Ovary (tissue), 9 donors: ENCODE measurements around the gene CERS6. TPM values are rescaled to one million over a fixed set of nuclear protein-coding genes. Genes with fewer than 3 reads are reported as not detected.

ENCODE experiments used
- DNase-seq, 5 donors: peaks; one replicate each; pipeline ENCODE4 v3.0.0-alpha.2; 2019 to 2020
- H3K27ac ChIP-seq, 2 donors: fragments of 200-600 bp; one replicate each; pipeline versions ENCODE4 v1.5.1 to v1.8.0; 2019 to 2022
- H3K27me3 ChIP-seq: fragments of 200-600 bp; one replicate; pipeline ENCODE4 v1.8.0; 2022
- H3K36me3 ChIP-seq: fragments of 200-600 bp; sonication (generic); one replicate; pipeline ENCODE4 v1.5.1; 2019
- H3K4me1 ChIP-seq: one replicate; pipeline ENCODE4 v1.8.1; 2013; ENCODE audit warnings: mild to moderate bottlenecking, moderate library complexity; ENCODE audit not compliant: insufficient read depth
- H3K4me3 ChIP-seq: fragments of 200-600 bp; sonication (generic); one replicate; pipeline ENCODE4 v1.5.1; 2017
- H3K9me3 ChIP-seq, 2 donors: fragments of 200-600 bp in 1 of 2; sonication (generic) in 1 of 2; one replicate each; pipeline versions ENCODE4 v1.5.1 to v1.8.1; 2013 to 2019; ENCODE audit warnings: mild to moderate bottlenecking in 1 of 2, moderate library complexity in 1 of 2
- EP300 ChIP-seq: sonication (generic); formaldehyde crosslinking; IDR thresholded peaks from one replicate; pipeline ENCODE4 v1.6.1; 2017; ENCODE audit warnings: antibody characterized with exemption
- POLR2A ChIP-seq: fragments of 450-650 bp; IDR thresholded peaks from one replicate; pipeline ENCODE4 v1.6.1; 2017; ENCODE audit warnings: antibody characterized with exemption, mild to moderate bottlenecking, moderate library complexity
- WGBS, 3 donors: extraction: QIAGEN DNeasy Blood & Tissue Kit in 1 of 3; methylation state at CpG; one replicate each; pipeline versions ENCODE4 v1.1.5 to v1.1.7; 2013 to 2017; 5-methylcytosine and 5-hydroxymethylcytosine counted together
- intact Hi-C, 4 donors: fragments of 100-400 bp; cut with DNase I; formaldehyde crosslinking; loops; one replicate each; pipeline versions ENCODE4 v1.11.0 to v1.15.1; 2022 to 2023
- polyA plus RNA-seq, 2 donors: library from polyadenylated mRNA; stranded (reverse); fragments of 200-250 nt in 1 of 2; fragments of 350-450 nt in 1 of 2; fragmentation: Illumina TruSeq in 1 of 2; extraction: RNeasy Lipid Tissue Mini Kit (QIAGEN cat#74804) in 1 of 2; gene quantifications; one replicate each; pipeline ENCODE4 v1.2.3, GENCODE V29; 2013 to 2014
- total RNA-seq, 7 donors: library from RNA; depleted of rRNA in 2 of 7; stranded (reverse); fragments of >200 nt in 2 of 7; fragmentation: NEBNext Ultra II Directional in 3 of 7; extraction: Animal tissue kit (Norgen Biotek cat#: 25700) in 3 of 7; gene quantifications; one replicate each; pipeline versions ENCODE4 v1.1.0 to v1.2.4, GENCODE V29; 2016 to 2023
- TF ChIP-seq, protein P1 (sequence below), 3 donors: fragments of 450-650 bp in 2 of 3; fragments of 200-600 bp in 1 of 3; IDR thresholded peaks; one replicate each; pipeline versions ENCODE4 v1.5.1 to v1.8.0; 2016 to 2022; ENCODE audit warnings: antibody characterized with exemption in 3 of 3, mild to moderate bottlenecking in 1 of 3
- donor health status: DM: no; HTN: no; CAD: no; lungs with moderate emphysema.
- donor health status: DM: no; HTN: no; CAD: no.
- donor health status: Bipolar disorder and iron deficiency.
- donor health status: DM: yes; HTN: yes; CAD: no.
- donor health status: DM: no; HTN: no; CAD: no.
- donor health status: DM: yes; HTN: yes; CAD: no.

CERS6 gene
- total and polyA plus RNA-seq, 9 donors: 11.5 to 30.8 (median 24.9) TPM

DNA sequence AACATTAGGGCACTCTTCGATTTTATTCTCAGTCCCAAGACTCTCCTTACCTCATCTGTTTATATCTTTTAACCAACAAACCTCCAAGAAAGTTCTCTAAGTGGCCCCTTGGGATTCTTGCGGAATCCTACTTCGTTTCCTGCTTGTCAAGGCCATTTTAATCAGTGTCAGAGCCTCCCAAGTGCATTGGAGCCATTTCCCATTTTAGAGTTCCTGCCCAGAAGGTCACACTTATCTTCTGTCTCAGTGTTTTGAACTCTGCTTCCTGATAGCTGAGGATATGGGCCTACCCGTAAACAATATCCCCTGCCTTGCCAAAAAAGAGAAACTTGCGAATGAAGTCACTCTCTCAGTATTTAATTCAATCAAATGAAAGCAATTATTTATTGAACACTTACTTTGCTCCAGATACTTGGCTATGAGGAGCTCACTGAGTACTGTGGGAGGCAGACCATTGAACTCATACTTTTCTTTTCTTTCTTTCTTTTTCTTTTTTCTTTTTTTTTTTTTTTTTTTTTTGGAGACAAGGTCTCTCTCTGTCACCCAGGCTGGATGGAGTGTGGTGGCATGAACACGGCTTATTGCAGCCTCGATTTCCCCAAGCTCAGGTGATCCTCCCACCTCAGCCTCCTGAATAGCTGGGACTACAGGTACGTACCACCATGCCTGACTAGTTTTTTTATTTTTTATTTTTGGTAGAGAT, 340.7 kb downstream of the CERS6 start:
- no peaks in the 10 kb centered on the region for H3K9me3 ChIP-seq
- WGBS, 3 donors: 54 to 57% (median 56%) methylated on average over 8 of the region's 8 CpGs
- H3K4me1 ChIP-seq: no peaks in the 10 kb centered on the region
- H3K4me3 ChIP-seq: no peak overlapping the region
- H3K36me3 ChIP-seq: no peaks in the 10 kb centered on the region
- no peaks in the 10 kb centered on the region for H3K27me3 ChIP-seq
- DNase-seq: no peak
- intact Hi-C loops: no loop called here
- no peak for TF ChIP-seq EP300
- no peak for TF ChIP-seq POLR2A
- TF ChIP-seq, protein P1, sequence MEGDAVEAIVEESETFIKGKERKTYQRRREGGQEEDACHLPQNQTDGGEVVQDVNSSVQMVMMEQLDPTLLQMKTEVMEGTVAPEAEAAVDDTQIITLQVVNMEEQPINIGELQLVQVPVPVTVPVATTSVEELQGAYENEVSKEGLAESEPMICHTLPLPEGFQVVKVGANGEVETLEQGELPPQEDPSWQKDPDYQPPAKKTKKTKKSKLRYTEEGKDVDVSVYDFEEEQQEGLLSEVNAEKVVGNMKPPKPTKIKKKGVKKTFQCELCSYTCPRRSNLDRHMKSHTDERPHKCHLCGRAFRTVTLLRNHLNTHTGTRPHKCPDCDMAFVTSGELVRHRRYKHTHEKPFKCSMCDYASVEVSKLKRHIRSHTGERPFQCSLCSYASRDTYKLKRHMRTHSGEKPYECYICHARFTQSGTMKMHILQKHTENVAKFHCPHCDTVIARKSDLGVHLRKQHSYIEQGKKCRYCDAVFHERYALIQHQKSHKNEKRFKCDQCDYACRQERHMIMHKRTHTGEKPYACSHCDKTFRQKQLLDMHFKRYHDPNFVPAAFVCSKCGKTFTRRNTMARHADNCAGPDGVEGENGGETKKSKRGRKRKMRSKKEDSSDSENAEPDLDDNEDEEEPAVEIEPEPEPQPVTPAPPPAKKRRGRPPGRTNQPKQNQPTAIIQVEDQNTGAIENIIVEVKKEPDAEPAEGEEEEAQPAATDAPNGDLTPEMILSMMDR (IDR thresholded peaks at IDR 0.05): no peak
- no peak overlapping the region for H3K27ac ChIP-seq

GRCh38 chr2:168797286-168797655, 341.2 kb downstream of the CERS6 start:
- H3K9me3 ChIP-seq: no peaks in the 10 kb centered on the region
- intact Hi-C loops: no loop called here
- H3K4me1 ChIP-seq: peaks cover 1% of the 10 kb centered on the region
- H3K4me3 ChIP-seq: no peak overlapping the region
- H3K27me3 ChIP-seq: no peaks in the 10 kb centered on the region
- TF ChIP-seq EP300 (no peak), POLR2A (no peak)
- TF ChIP-seq, protein P1 (IDR thresholded peaks at IDR 0.05): no peak
- no peak overlapping the region for H3K27ac ChIP-seq
- no peak for DNase-seq
- no peaks in the 10 kb centered on the region for H3K36me3 ChIP-seq

GRCh38 chr2:168798076-168798887, 342.2 kb downstream of the CERS6 start:
- peaks cover 3% of the 10 kb centered on the region for H3K4me1 ChIP-seq
- no peaks in the 10 kb centered on the region for H3K9me3 ChIP-seq
- intact Hi-C loops: no loop called here
- H3K36me3 ChIP-seq: no peaks in the 10 kb centered on the region
- DNase-seq: no peak
- WGBS, 3 donors: 73 to 76% (median 74%) methylated on average over 13 of the region's 13 CpGs
- H3K27ac ChIP-seq: no peak overlapping the region
- TF ChIP-seq, protein P1 (IDR thresholded peaks at IDR 0.05): no peak
- TF ChIP-seq EP300 (no peak), POLR2A (no peak)
- H3K27me3 ChIP-seq: no peaks in the 10 kb centered on the region
- H3K4me3 ChIP-seq: no peak overlapping the region

- Histone ChIP-seq H3K4me1 (peaks cover 3% of the 10 kb centered on the region), H3K9me3 (no peaks in the 10 kb centered on the region), H3K27ac (no peak overlapping the region), H3K36me3 (no peaks in the 10 kb centered on the region), H3K27me3 (no peaks in the 10 kb centered on the region), H3K4me3 (no peak overlapping the region)
- intact Hi-C loops: no loop called here
- DNase-seq: no peak
- WGBS, 3 donors: 87 to 91% (median 89%) methylated on average over 1 of the region's 1 CpG
- no peak for TF ChIP-seq POLR2A
- TF ChIP-seq, protein P1 (IDR thresholded peaks at IDR 0.05): no peak
- TF ChIP-seq EP300: no peak
These were observed 342.9 kb downstream of the CERS6 start for GRCh38 chr2:168798888-168799410.
